Measurements from ENCODE around the gene CNTN5.

- TF ChIP-seq POLR2A (IDR thresholded peaks at IDR 0.05) (no peak), CTCF (IDR thresholded peaks at IDR 0.05) (no peak)
These were observed 1203.8 kb downstream of the CNTN5 start for GRCh38 chr11:100224541-100225034.

Data from esophagus squamous epithelium (tissue), 4 donors.